Calu3 (cell line): ENCODE data around the gene ATG9A. TPM values are rescaled to one million over a fixed set of nuclear protein-coding genes. Genes with fewer than 3 reads are reported as not detected.

Source experiments
- BruUV-seq: library from RNA; stranded (reverse); fragments of 400-500 nt; replicated peaks from 2 replicates; lab custom pipeline; 2021; lab: Mats Ljungman, UMichigan
- CTCF ChIA-PET: fragments of 300-600 bp; sonication (Branson Sonifier 250); formaldehyde crosslinking; loops from one replicate; lab custom pipeline; 2022; ENCODE audit warnings: antibody characterized with exemption; lab: Charles Lee
- DNase-seq: peaks from one replicate; pipeline ENCODE4 v3.0.0; 2022
- H3K27ac Mint-ChIP-seq: one replicate; pipeline ENCODE4 v1.8.0; 2022; ENCODE audit warnings: mixed read lengths; ENCODE audit not compliant: unreplicated experiment
- H3K27me3 Mint-ChIP-seq: one replicate; pipeline ENCODE4 v1.8.0; 2022; ENCODE audit warnings: mixed read lengths; ENCODE audit not compliant: unreplicated experiment
- H3K36me3 Mint-ChIP-seq: one replicate; pipeline ENCODE4 v1.8.0; 2022; ENCODE audit warnings: mild to moderate bottlenecking, moderate library complexity, mixed read lengths; ENCODE audit not compliant: insufficient read depth, unreplicated experiment
- H3K4me1 Mint-ChIP-seq: one replicate; pipeline ENCODE4 v1.8.0; 2022; ENCODE audit warnings: mild to moderate bottlenecking, low read depth, mixed read lengths; ENCODE audit not compliant: unreplicated experiment
- H3K4me3 Mint-ChIP-seq: one replicate; pipeline ENCODE4 v1.8.0; 2022; ENCODE audit warnings: mild to moderate bottlenecking, low read depth, moderate library complexity, mixed read lengths; ENCODE audit not compliant: unreplicated experiment
- H3K9me3 Mint-ChIP-seq: one replicate; pipeline ENCODE4 v1.8.0; 2022; ENCODE audit warnings: low read depth, mixed read lengths; ENCODE audit not compliant: unreplicated experiment
- CTCF ChIP-seq: fragments of 200-600 bp; IDR thresholded peaks from one replicate; pipeline ENCODE4 v1.8.0; 2022; ENCODE audit warnings: antibody characterized with exemption; ENCODE audit not compliant: unreplicated experiment
- intact Hi-C: fragments of 100-400 bp; cut with micrococcal nuclease; formaldehyde crosslinking; loops from one replicate; pipeline ENCODE4 v1.10.0; 2022; ENCODE audit not compliant: unreplicated experiment
- total RNA-seq: library from RNA; stranded (reverse); gene quantifications from 2 replicates; pipeline ENCODE4 v1.2.3, GENCODE V29; 2022

The ATG9A gene
- total RNA-seq, 1 experiment from 2014 or later, result 42.4 TPM

- peaks cover 53% of the 10 kb centered on the region for H3K36me3 Mint-ChIP-seq
- H3K9me3 Mint-ChIP-seq, result no peaks in the 10 kb centered on the region
- CTCF ChIA-PET, result interaction anchor here (0.6 to 1.7 kb wide), 7 partner anchors 29 to 353 kb away, joined by 3 to 9 read pairs (median 6); partner anchors contain the start of genes ANKZF1, ATG9A and ZFAND2B
- BruUV-seq, result TSS peak; percentile 74
- H3K27me3 Mint-ChIP-seq, result no peaks in the 10 kb centered on the region
- peak within 1 kb of the TSS; percentile 97 for H3K27ac Mint-ChIP-seq
- intact Hi-C loops, result loop anchor here (5.0 kb wide), 1 partner anchor 120 kb away; no protein-coding TSS in a partner anchor
- DNase-seq, result peak; percentile 94
- H3K4me1 Mint-ChIP-seq, result peaks cover 30% of the 10 kb centered on the region
- peak within 1 kb of the TSS; percentile 98 for H3K4me3 Mint-ChIP-seq
- no peak for TF ChIP-seq CTCF
Measured at GRCh38 chr2:219176818-219177551, 52.5 kb downstream of the ATG9A start, which contains the start of gene CNPPD1. CNPPD1 (minus strand) TSS chr2:219176925; CDS start chr2:219176828, 97 bp downstream.

- no peaks in the 10 kb centered on the region for H3K27me3 Mint-ChIP-seq
- H3K27ac Mint-ChIP-seq, result peak overlapping the region; percentile 47
- intact Hi-C loops, result loop anchor here (5.0 kb wide), 1 partner anchor 121 kb away; no protein-coding TSS in a partner anchor
- H3K4me3 Mint-ChIP-seq, result peak overlapping the region; percentile 98
- CTCF ChIA-PET, result interaction anchor here (0.6 to 1.7 kb wide), 9 partner anchors 22 to 353 kb away, joined by 3 to 9 read pairs (median 5); partner anchors contain the start of genes ANKZF1, ATG9A and ZFAND2B
- peaks cover 30% of the 10 kb centered on the region for H3K4me1 Mint-ChIP-seq
- peak; percentile 60 for DNase-seq
- BruUV-seq, result TSS peak; percentile 44
- TF ChIP-seq CTCF, result no peak
- peaks cover 51% of the 10 kb centered on the region for H3K36me3 Mint-ChIP-seq
- H3K9me3 Mint-ChIP-seq, result no peaks in the 10 kb centered on the region
Measured at GRCh38 chr2:219175928-219176817, 53.3 kb downstream of the ATG9A start.

- BruUV-seq, result no TSS peak
- Mint-ChIP-seq H3K27ac (no peak overlapping the region), H3K9me3 (no peaks in the 10 kb centered on the region), H3K36me3 (peaks cover 51% of the 10 kb centered on the region), H3K27me3 (no peaks in the 10 kb centered on the region), H3K4me1 (peaks cover 30% of the 10 kb centered on the region), H3K4me3 (peak overlapping the region; percentile 98)
- no peak for DNase-seq
- TF ChIP-seq CTCF, result no peak
- CTCF ChIA-PET, result interaction anchor here (0.6 to 1.7 kb wide), 8 partner anchors 23 to 120 kb away, joined by 3 to 9 read pairs (median 6); partner anchors contain the start of genes ANKZF1, ATG9A and ZFAND2B
- intact Hi-C loops, result loop anchor here (5.0 kb wide), 1 partner anchor 122 kb away; no protein-coding TSS in a partner anchor
Measured at GRCh38 chr2:219175486-219175885, 54.0 kb downstream of the ATG9A start.

GRCh38 chr2:219174801-219175200 lies 54.6 kb downstream of the ATG9A start:
- BruUV-seq, result no TSS peak
- no peaks in the 10 kb centered on the region for H3K27me3 Mint-ChIP-seq
- peak overlapping the region; percentile 16 for H3K4me3 Mint-ChIP-seq
- intact Hi-C loops, result loop anchor here (5.0 kb wide), 1 partner anchor 122 kb away; no protein-coding TSS in a partner anchor
- no peak for TF ChIP-seq CTCF
- no peak overlapping the region for H3K27ac Mint-ChIP-seq
- CTCF ChIA-PET, result interaction anchor here (0.7 kb wide), 1 partner anchor 50 kb away, joined by 4 read pairs; no protein-coding TSS in a partner anchor
- no peaks in the 10 kb centered on the region for H3K9me3 Mint-ChIP-seq
- peaks cover 51% of the 10 kb centered on the region for H3K36me3 Mint-ChIP-seq
- no peak for DNase-seq
- peaks cover 30% of the 10 kb centered on the region for H3K4me1 Mint-ChIP-seq
